Measurements from ENCODE around the gene FAM174A.

DNA sequence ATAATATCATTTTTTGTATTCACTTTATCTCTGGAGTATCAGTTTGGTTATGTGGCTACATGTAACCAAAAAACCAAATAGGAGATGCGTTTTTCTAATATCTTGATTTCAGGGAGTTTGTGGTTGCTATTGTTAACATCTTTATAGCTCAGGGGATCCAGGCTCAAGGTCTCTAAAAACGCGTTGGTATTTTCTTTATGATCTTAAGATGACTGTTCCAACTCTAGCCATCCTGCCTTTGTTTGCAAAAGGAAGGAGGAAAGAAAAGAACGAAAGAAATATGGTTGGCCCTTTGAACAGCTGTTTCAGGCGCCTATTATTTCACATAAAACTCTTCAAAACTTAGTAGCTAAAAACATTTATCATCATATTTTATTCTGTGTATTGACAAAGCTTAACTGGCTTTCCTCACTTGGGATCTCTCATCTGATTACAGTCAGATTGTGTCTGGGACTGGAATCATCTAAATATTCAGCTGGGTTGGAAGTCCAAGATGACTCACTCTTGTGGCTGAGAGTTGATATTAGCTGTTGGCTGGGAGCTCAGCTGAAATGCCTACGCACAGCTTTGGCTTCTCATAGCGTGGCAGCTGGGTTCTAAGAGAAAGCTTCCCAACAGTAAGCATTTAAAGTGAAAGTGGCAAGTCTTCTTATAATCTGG is 60.1 kb downstream of the FAM174A start:
- TF ChIP-seq, protein P1, sequence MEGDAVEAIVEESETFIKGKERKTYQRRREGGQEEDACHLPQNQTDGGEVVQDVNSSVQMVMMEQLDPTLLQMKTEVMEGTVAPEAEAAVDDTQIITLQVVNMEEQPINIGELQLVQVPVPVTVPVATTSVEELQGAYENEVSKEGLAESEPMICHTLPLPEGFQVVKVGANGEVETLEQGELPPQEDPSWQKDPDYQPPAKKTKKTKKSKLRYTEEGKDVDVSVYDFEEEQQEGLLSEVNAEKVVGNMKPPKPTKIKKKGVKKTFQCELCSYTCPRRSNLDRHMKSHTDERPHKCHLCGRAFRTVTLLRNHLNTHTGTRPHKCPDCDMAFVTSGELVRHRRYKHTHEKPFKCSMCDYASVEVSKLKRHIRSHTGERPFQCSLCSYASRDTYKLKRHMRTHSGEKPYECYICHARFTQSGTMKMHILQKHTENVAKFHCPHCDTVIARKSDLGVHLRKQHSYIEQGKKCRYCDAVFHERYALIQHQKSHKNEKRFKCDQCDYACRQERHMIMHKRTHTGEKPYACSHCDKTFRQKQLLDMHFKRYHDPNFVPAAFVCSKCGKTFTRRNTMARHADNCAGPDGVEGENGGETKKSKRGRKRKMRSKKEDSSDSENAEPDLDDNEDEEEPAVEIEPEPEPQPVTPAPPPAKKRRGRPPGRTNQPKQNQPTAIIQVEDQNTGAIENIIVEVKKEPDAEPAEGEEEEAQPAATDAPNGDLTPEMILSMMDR (IDR thresholded peaks at IDR 0.05) = no peak
- TF ChIP-seq POLR2A (IDR thresholded peaks at IDR 0.05) = peak in 1 of 3 donors; percentile 11

Data from body of pancreas (tissue), 4 donors.